Immature natural killer cell (primary cell): Measurements from ENCODE around the gene ARFGAP3. TPM values are rescaled to one million over a fixed set of nuclear protein-coding genes. Genes with fewer than 3 reads are reported as not detected.
"Not testable (repeated sequence)": the region's sequence is repeated elsewhere in the genome, so short reads cannot be mapped to it uniquely, and the experiment has no call there.

Experiments used
- DNase-seq, 3 donors: peaks; one replicate each; pipeline ENCODE4 v3.0.0; 2022; ENCODE audit warnings: mixed read lengths in 1 of 3
- H3K27ac Mint-ChIP-seq, 6 donors: one replicate each; pipeline ENCODE4 v1.8.0; 2020; ENCODE audit warnings: mixed read lengths in 6 of 6, mild to moderate bottlenecking in 5 of 6, inconsistent platforms in 4 of 6, moderate library complexity in 3 of 6
- H3K27me3 Mint-ChIP-seq, 3 donors: one replicate each; pipeline ENCODE4 v1.8.0; 2020 to 2021; ENCODE audit warnings: low read depth in 3 of 3, mild to moderate bottlenecking in 3 of 3, mixed read lengths in 3 of 3, moderate library complexity in 3 of 3, inconsistent platforms in 1 of 3
- H3K36me3 Mint-ChIP-seq, 3 donors: one replicate each; pipeline ENCODE4 v1.8.0; 2020; ENCODE audit warnings: mixed read lengths in 3 of 3, inconsistent platforms in 2 of 3, mild to moderate bottlenecking in 2 of 3
- H3K4me1 Mint-ChIP-seq, 2 donors: one replicate each; pipeline ENCODE4 v1.8.0; 2020; ENCODE audit warnings: inconsistent platforms in 2 of 2, mild to moderate bottlenecking in 2 of 2, mixed read lengths in 2 of 2, moderate library complexity in 1 of 2
- H3K4me3 Mint-ChIP-seq, 5 donors: one replicate each; pipeline ENCODE4 v1.8.0; 2020; ENCODE audit warnings: mild to moderate bottlenecking in 5 of 5, mixed read lengths in 5 of 5, inconsistent platforms in 3 of 5, moderate library complexity in 3 of 5
- H3K9me3 Mint-ChIP-seq, 6 donors: one replicate each; pipeline ENCODE4 v1.8.0; 2020; ENCODE audit warnings: mild to moderate bottlenecking in 6 of 6, mixed read lengths in 6 of 6, inconsistent platforms in 4 of 6, moderate library complexity in 3 of 6
- polyA plus RNA-seq, 3 donors: library from polyadenylated mRNA; unstranded; fragments of 300-500 nt; fragmentation: Illumina TruSeq; gene quantifications; one replicate each; pipeline ENCODE4 v1.2.3, GENCODE V29; 2021

Gene ARFGAP3
- polyA plus RNA-seq, 3 donors from 2014 or later: 58.3 to 63.7 (median 60.6) TPM

DNA sequence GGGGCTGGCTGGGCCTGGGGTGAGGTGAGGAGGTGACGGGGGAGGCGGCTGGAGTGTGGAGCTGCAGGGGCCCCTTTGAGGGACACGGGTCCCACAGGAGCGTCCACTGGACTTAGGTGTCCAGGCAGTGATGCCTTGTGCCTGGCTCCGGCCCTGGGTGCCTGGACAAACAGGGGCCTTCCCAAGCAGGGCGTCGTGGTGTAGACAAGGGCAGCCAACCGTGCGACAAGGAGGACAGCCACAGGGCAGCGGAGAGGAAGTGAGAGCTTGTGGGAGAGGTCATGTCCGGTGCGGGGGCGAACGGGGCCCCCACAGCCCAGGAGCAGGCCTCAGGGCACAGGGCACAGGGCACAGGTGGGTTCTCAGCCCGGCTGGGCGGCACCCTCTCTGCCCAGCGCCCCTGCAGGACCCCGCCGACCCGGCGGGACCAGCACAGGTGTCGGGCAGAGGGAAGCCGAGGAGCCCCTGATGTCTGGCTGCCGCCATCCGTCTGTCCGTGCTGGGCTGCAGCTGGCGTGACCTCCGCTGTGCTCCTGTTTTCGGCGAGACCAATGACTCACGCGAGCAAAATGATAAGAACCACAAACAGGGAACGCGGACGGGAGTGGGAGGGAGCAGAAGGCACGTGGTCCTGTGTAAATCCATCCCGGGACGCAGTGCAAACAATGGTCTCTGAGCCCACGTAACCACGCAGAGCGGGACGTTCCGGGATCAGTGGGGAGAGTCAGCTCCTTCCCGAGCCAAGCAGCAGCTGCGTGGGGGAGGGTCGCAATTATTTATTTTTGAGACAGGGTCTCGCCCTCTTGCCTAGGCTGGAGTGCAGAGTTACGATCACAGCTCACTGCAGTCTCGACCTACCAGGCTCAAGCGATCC lies 87.3 kb downstream of the ARFGAP3 start:
- DNase-seq: no peak
- Mint-ChIP-seq H3K27ac (no peak overlapping the region), H3K4me1 (no peaks in the 10 kb centered on the region), H3K36me3 (no peaks in the 10 kb centered on the region), H3K9me3 (no peaks in the 10 kb centered on the region), H3K4me3 (no peak overlapping the region), H3K27me3 (peaks cover 0 to 2% (median 0%) of the 10 kb centered on the region in 3 donors)

- Mint-ChIP-seq H3K4me3 (no peak overlapping the region), H3K36me3 (no peaks in the 10 kb centered on the region), H3K27me3 (peaks cover 0 to 2% (median 0%) of the 10 kb centered on the region in 3 donors), H3K4me1 (no peaks in the 10 kb centered on the region), H3K9me3 (no peaks in the 10 kb centered on the region), H3K27ac (no peak overlapping the region)
- DNase-seq: no peak
Measured at GRCh38 chr22:42769238-42769573, 87.9 kb downstream of the ARFGAP3 start.

GRCh38 chr22:42768385-42769035 lies 88.6 kb downstream of the ARFGAP3 start:
- H3K4me3 Mint-ChIP-seq: no peak overlapping the region

DNA sequence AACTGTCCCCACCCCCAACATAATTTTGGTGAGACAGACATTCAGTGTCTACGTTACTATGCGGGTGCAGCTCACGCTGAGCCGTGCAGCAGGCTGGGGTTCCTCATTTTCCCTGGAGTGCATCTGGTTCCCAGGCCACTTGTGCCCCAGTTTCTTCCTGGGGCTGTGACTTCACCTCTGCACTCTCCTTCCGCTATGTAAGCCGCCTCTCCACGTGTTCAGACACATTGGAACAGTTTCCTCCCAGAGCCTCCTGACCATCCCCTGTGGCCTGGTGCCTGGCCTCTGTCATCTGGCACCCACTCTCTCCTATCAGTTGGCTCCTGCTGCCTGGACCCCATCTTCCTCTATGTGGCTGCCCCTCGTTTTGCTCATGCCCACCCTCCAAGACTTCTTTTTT lies 90.2 kb downstream of the ARFGAP3 start:
- Mint-ChIP-seq H3K36me3 (no peaks in the 10 kb centered on the region), H3K4me3 (no peak overlapping the region), H3K27ac (no peak overlapping the region), H3K27me3 (peaks cover 0 to 2% (median 0%) of the 10 kb centered on the region in 3 donors), H3K4me1 (no peaks in the 10 kb centered on the region), H3K9me3 (no peaks in the 10 kb centered on the region)
- DNase-seq: no peak

More at GRCh38 chr22:42768385-42769035, 88.6 kb downstream of the ARFGAP3 start:
- peaks cover 0 to 2% (median 0%) of the 10 kb centered on the region in 3 donors for H3K27me3 Mint-ChIP-seq
- H3K27ac Mint-ChIP-seq: no peak overlapping the region
- H3K36me3 Mint-ChIP-seq: no peaks in the 10 kb centered on the region
- H3K9me3 Mint-ChIP-seq: no peaks in the 10 kb centered on the region
- DNase-seq: no peak
- H3K4me1 Mint-ChIP-seq: no peaks in the 10 kb centered on the region

DNA sequence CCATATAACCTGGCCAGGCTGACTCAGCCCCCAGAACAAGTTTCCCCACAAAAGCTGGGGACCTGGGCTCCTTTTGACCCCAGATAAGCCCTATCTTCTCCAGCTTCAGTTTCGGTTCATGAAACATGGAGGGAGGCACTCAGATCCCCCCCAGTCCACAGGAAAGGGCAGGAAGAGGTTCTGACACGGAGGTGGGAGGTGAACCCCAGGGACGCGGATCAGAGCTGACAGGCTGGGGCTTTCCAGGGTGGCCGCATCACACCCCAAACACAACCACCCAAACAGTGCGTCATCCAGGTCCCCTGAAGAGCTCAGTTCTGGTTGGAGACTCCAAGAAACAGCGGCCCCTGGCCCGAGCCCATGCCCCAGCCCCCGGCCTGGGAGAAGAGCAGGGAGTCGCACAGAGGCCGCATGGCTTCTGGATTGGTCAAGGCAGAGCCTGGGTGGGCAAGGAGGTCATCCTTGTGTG lies 92.1 kb downstream of the ARFGAP3 start:
- Mint-ChIP-seq H3K4me1 (no peaks in the 10 kb centered on the region), H3K27me3 (no peaks in the 10 kb centered on the region), H3K9me3 (no peaks in the 10 kb centered on the region), H3K4me3 (no peak overlapping the region), H3K27ac (no peak overlapping the region), H3K36me3 (no peaks in the 10 kb centered on the region)
- DNase-seq: no peak

GRCh38 chr22:42763965-42764480 lies 93.0 kb downstream of the ARFGAP3 start:
- Mint-ChIP-seq H3K27ac (no peak overlapping the region), H3K4me3 (no peak overlapping the region)
- DNase-seq: no peak

DNA sequence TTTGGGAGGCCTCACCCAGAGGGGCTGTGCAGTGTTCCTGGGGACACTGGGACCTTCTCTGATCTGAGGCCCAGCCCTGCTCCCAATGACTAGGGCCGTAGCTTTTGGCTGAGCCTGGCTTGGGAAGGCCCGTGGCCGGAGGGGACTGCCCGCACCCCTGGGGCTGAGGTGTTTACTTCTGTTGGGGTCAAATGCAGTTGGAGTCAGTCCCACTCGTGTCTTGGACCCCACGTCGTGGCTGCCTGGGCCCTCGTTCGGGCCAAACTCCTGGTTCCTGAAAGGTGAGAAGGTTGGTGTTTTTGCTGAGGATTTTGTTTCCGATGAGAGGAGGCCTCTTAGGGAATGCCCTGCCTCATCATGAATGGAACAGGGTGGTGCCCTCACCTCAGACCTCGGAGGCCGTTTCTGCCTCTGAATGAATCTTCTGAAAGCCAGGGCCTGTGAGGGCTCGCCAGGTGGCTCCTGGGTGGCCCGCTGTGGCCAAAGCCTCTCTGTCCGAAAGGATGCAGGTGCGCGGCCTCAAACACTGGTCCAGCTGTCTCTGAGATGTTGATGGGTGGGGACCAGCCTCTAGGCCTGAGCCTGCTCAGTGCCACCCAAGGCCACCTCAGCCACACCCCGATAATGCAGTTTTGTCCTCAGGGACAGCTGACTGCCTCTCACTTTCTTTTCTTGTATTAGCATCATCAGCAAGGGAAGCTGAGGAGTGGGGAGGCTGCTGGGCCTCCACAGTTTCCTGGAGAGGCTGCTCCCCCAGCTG lies 96.1 kb downstream of the ARFGAP3 start:
- Mint-ChIP-seq H3K9me3 (no peaks in the 10 kb centered on the region), H3K27me3 (peaks cover 0 to 10% (median 2%) of the 10 kb centered on the region in 3 donors), H3K4me1 (no peaks in the 10 kb centered on the region), H3K36me3 (no peaks in the 10 kb centered on the region), H3K4me3 (no peak overlapping the region), H3K27ac (no peak overlapping the region)
- no peak for DNase-seq

More at GRCh38 chr22:42763965-42764480, 93.0 kb downstream of the ARFGAP3 start:
- H3K36me3 Mint-ChIP-seq: no peaks in the 10 kb centered on the region
- no peaks in the 10 kb centered on the region for H3K4me1 Mint-ChIP-seq
- H3K27me3 Mint-ChIP-seq: peaks cover 0 to 2% (median 0%) of the 10 kb centered on the region in 3 donors
- no peaks in the 10 kb centered on the region for H3K9me3 Mint-ChIP-seq

GRCh38 chr22:42758931-42759629 lies 98.0 kb downstream of the ARFGAP3 start:
- no peaks in the 10 kb centered on the region for H3K36me3 Mint-ChIP-seq
- H3K27me3 Mint-ChIP-seq: peaks cover 0 to 11% (median 2%) of the 10 kb centered on the region in 3 donors
- no peaks in the 10 kb centered on the region for H3K9me3 Mint-ChIP-seq
- no peak overlapping the region for H3K4me3 Mint-ChIP-seq
- no peaks in the 10 kb centered on the region for H3K4me1 Mint-ChIP-seq
- no peak overlapping the region for H3K27ac Mint-ChIP-seq
- DNase-seq: no peak

- DNase-seq, H3K9me3 Mint-ChIP-seq, H3K4me3 Mint-ChIP-seq, H3K4me1 Mint-ChIP-seq, H3K36me3 Mint-ChIP-seq, H3K27ac Mint-ChIP-seq: not testable (repeated sequence)
- peaks cover 0 to 11% (median 4%) of the 10 kb centered on the region in 3 donors for H3K27me3 Mint-ChIP-seq
Measured at GRCh38 chr22:42755553-42755952, 101.5 kb downstream of the ARFGAP3 start.

DNA sequence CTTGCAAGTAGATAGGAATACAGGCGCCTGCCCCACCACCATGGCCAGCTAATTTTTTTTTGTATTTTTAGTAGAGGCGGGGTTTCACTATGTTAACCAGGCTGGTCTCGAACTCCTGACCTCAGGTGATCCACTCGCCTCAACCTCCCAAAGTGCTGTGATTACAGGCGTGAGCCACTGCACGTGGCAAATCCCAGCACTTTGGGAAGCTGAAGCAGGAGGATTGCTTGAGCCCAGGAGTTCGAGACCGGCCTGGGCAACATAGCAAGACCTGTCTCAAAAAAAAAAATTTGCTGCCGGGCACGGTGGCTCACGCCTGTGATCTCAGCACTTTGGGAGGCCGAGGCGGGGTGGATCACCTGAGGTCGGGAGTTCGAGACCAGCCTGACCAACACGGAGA lies 102.0 kb downstream of the ARFGAP3 start:
- H3K36me3 Mint-ChIP-seq, H3K4me3 Mint-ChIP-seq, H3K4me1 Mint-ChIP-seq, H3K9me3 Mint-ChIP-seq, H3K27ac Mint-ChIP-seq, DNase-seq: not testable (repeated sequence)
- peaks cover 0 to 11% (median 4%) of the 10 kb centered on the region in 3 donors for H3K27me3 Mint-ChIP-seq

DNA sequence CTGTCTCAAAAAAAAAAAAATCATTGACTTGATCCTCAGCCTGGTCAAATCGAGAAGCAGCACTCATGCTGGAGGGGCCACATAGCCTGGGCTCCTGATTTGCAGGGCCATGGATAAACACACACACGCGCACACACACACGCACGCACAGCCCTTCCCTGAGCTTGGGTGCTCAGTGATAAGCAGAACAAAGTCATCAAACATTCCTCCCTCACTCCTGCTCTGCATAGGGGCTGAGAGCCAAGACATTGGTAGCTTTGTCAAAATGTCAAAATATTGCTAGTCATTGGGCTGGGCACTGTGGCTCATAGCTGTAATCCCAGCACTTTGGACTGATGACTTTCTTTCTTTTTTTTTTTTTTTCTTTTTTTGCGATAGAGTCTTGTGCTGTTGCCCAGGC lies 102.4 kb downstream of the ARFGAP3 start:
- H3K4me3 Mint-ChIP-seq: no peak overlapping the region
- peaks cover 0 to 11% (median 4%) of the 10 kb centered on the region in 3 donors for H3K27me3 Mint-ChIP-seq
- no peaks in the 10 kb centered on the region for H3K9me3 Mint-ChIP-seq
- H3K4me1 Mint-ChIP-seq: peaks cover 0 to 2% of the 10 kb centered on the region in 2 donors
- DNase-seq: no peak
- H3K36me3 Mint-ChIP-seq: no peaks in the 10 kb centered on the region
- H3K27ac Mint-ChIP-seq: no peak overlapping the region

- Mint-ChIP-seq H3K4me1 (peaks cover 0 to 2% of the 10 kb centered on the region in 2 donors), H3K4me3 (no peak overlapping the region), H3K36me3 (no peaks in the 10 kb centered on the region), H3K9me3 (no peaks in the 10 kb centered on the region), H3K27ac (no peak overlapping the region), H3K27me3 (peaks cover 0 to 7% (median 2%) of the 10 kb centered on the region in 3 donors)
- DNase-seq: no peak
Measured at GRCh38 chr22:42752912-42753311, 104.2 kb downstream of the ARFGAP3 start.

DNA sequence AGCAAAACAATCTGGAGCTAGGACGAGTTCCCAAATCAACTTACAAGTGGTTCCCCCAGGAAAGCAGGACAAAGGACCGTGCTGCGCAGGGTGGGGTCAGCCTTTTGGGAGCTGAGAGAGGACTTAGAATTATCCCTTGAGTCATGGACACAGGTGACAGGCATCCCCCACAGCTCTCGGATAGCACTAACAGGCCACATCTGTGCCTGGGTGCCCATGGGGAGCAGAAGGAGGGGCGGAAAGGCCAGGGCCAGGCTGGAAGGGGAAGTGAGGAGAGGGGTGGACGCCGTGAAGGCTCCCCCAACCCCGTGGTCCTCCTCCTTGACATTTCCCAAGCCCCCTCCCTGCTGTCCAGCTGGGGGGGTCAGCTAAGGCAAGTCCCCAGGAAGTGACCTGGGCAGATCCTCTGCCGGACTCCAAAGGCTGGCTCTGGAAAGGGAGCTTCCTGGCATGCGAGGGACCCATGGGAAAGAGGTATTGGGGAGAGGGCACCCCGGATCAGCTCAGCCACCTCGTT lies 104.8 kb downstream of the ARFGAP3 start:
- H3K27me3 Mint-ChIP-seq: peaks cover 0 to 4% (median 4%) of the 10 kb centered on the region in 3 donors
- no peak overlapping the region for H3K4me3 Mint-ChIP-seq
- H3K9me3 Mint-ChIP-seq: no peaks in the 10 kb centered on the region
- no peaks in the 10 kb centered on the region for H3K36me3 Mint-ChIP-seq
- peaks cover 0 to 2% of the 10 kb centered on the region in 2 donors for H3K4me1 Mint-ChIP-seq
- no peak for DNase-seq
- no peak overlapping the region for H3K27ac Mint-ChIP-seq
